AG10803 (cell line): Measurements from ENCODE around the gene TSN.
A peak's percentile ranks its signal among the peaks of the same experiment; 100 is the strongest.
"Not testable (repeated sequence)": the region's sequence is repeated elsewhere in the genome, so short reads cannot be mapped to it uniquely, and the experiment has no call there.

Source experiments
- DNase-seq: peaks from one replicate; pipeline ENCODE4 v3.0.0; 2010; ENCODE audit warnings: low read depth
- H3K4me3 ChIP-seq: 2 replicates; pipeline ENCODE4 v1.5.1; 2011; ENCODE audit warnings: mild to moderate bottlenecking, low read length, control low read depth
- TF ChIP-seq, protein P1 (sequence below): conservative IDR thresholded peaks from 2 replicates; pipeline ENCODE4 v1.5.1; 2011; ENCODE audit warnings: mild to moderate bottlenecking, low read length, control low read depth, inconsistent platforms

TSN gene

DNA sequence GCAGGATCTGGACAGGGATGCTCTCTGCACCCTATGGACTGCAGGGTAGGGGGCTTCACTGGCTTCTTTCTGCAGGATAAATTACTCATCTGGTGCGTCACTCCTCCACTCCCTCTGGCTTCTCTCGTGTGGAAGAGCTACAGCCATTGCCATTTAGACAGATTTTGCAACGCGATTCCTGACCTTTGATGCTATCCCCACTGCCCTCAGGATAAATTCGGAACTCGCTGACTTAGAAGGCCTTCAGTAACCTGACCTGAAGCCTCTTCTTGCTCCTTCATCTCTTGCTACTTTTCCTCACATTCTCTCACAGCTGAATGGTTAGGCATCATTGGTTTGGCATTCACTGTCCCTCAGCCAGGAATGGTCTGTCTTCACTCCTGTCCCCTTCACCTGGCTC lies 24.1 kb upstream of the TSN start:
- TF ChIP-seq, protein P1, sequence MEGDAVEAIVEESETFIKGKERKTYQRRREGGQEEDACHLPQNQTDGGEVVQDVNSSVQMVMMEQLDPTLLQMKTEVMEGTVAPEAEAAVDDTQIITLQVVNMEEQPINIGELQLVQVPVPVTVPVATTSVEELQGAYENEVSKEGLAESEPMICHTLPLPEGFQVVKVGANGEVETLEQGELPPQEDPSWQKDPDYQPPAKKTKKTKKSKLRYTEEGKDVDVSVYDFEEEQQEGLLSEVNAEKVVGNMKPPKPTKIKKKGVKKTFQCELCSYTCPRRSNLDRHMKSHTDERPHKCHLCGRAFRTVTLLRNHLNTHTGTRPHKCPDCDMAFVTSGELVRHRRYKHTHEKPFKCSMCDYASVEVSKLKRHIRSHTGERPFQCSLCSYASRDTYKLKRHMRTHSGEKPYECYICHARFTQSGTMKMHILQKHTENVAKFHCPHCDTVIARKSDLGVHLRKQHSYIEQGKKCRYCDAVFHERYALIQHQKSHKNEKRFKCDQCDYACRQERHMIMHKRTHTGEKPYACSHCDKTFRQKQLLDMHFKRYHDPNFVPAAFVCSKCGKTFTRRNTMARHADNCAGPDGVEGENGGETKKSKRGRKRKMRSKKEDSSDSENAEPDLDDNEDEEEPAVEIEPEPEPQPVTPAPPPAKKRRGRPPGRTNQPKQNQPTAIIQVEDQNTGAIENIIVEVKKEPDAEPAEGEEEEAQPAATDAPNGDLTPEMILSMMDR, result no peak
- H3K4me3 ChIP-seq, result no peak overlapping the region
- no peak for DNase-seq

DNA sequence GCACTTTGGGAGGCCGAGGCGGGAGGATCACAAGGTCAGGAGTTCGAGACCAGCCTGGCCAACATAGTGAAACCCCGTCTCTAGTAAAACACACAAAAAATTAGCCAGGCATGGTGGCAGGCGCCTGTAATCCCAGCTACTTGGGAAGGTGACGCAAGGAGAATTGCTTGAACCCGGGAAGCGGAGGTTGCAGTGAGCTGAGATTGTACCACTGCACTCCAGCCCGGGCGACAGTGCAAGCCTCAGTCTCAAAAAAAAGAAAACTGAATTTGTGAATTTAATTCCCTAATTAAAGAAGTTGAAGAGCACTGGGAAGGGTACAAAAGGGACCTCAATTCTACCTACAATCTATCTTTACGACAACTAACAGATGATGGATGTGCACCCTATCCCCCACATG lies 20.9 kb upstream of the TSN start:
- not testable (repeated sequence) for DNase-seq, H3K4me3 ChIP-seq

DNA sequence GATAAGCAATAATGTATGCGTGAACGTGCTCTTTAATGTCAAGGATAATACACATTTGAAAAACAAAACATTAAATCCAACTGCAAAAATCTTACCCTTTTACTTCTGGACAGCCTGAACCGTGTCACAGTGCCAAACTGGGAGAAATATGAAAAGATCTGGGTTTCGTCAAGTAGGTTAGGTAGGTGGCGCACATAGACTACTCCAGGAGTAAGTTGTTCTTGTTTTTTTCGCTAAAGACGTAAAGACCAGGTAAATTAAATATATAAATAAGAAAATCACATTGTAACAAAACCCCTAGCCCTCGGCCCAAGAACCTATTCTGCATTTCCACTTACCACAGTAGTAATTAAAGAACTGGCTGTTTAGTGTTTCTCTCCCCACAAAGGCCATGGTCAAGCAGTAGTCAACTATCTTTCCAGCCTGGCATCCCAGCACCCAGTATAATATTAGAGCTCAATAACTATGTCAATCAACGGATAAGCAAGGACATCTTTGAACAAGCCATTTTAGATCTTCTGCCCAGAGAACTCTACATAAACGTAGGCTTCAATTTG lies 19.9 kb upstream of the TSN start:
- TF ChIP-seq, protein P1, result 0 out of 2 replicates have a peak, but pooled peaks have one; percentile 7
- H3K4me3 ChIP-seq, result peak overlapping the region; percentile 99
- DNase-seq, result no peak

DNA sequence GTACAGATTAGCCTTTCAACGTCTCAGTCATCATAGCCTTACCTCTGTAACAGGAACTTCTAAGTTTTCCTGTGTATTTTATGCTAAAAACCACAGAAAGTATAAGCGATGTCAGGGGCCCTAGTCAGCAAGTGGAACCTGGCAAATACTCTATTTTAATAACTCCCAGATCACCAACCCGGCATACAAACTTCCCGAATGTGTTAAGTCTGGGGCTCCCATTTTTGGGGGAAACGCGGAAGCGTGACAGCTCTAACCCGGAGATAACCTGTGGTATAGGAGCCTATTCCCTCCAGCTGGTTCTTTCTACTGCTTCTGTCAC lies 19.4 kb upstream of the TSN start:
- peak overlapping the region; percentile 99 for H3K4me3 ChIP-seq
- TF ChIP-seq, protein P1, result no peak
- no peak for DNase-seq

DNA sequence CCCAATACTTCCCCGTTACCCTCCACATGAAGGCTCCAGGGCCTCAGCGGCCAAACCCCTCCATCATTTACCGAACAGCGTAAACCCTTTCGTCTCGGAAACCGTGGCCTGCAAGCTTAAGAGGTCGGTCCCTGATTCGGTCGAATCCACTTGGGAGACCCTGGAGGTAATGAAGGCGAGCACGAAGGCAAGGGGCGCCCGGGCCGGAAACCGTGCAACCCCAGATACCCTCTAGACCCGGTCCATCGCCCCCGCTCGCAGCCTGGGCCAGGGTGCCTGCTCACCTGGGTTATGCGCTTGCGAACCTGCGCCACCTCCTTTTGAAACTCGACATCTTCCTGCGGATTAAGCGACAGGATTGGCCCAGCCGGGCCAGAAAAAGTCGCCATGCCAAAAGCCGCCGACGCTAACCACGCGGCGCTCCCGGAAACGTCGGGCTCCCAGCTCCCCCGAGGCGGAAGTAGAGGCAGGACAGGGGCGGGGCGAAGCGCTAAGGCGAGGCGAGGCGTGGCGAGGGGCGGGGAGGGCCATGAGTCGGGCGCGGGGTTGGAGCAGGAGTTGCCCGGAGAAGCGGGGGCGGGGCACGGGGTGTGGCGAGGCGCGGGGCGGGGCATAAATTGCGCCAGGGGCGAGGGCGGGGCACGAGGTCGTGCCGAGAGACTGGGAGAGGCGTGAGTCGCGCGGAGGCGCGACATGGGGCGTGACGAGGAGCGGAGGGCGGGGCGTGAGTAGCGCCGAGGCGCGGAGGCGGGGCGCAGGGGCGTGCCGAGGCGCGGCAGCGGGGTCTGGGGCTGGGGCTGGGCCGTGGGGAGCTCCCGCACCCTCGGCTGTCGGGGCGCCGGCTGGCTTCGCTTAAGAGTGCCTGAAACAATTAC lies 18.8 kb upstream of the TSN start, which contains the start of gene NIFK:
Gene NIFK, minus strand, starts transcription at position 414 of the 875 bp plus-strand sequence. Its CDS starts 25 bp downstream, at position 389.
- peak within 1 kb of the TSS; percentile 99 for H3K4me3 ChIP-seq
- DNase-seq, result peak; percentile 97
- TF ChIP-seq, protein P1, result no peak

DNA sequence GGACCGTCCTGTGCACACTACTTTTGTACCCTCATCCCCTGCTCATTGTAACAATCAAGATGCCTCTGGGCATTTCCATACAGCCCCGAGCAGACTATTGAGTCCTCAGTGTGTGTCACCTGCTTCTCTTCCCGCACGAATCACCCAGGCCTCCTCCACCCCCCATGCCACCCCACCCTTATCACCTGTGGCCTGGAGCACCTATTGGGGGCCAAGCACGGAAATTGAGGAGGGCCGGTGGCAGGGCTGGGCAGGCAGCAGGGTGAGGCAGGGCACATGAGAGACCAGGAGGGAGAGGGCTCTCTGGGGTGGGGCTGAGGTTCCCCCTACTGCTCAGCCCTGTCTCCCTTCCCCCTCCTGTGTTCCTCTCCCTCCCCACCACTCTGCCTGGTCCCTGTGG lies 14.5 kb upstream of the TSN start:
- H3K4me3 ChIP-seq, result no peak overlapping the region
- no peak for DNase-seq
- TF ChIP-seq, protein P1, result no peak

DNA sequence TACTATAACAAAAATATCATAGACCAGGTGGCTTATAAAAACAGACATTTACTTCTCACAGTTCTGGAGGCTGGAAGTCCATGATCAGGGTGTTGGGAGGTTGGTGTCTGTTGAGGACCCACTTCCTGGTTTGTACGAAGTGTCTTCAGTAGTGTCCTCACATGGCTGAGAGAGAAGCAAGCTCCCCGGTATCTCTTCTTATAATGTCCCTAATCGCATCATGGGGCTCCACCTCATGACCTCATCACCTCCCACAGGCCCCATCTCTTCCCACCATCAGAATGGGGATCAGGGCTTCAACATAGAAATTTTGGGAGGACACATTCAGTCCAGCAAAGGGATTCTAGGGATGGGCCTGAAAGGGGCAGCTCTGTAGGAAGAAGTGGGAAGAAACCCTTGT lies 14.0 kb upstream of the TSN start:
- no peak for DNase-seq
- TF ChIP-seq, protein P1, result no peak
- no peak overlapping the region for H3K4me3 ChIP-seq
